Measurements from ENCODE around the gene LPP. TPM values are rescaled to one million over a fixed set of nuclear protein-coding genes. Genes with fewer than 3 reads are reported as not detected.

Gene LPP
- total RNA-seq, 4 donors from 2014 or later = 109 to 170 (median 132) TPM

DNA sequence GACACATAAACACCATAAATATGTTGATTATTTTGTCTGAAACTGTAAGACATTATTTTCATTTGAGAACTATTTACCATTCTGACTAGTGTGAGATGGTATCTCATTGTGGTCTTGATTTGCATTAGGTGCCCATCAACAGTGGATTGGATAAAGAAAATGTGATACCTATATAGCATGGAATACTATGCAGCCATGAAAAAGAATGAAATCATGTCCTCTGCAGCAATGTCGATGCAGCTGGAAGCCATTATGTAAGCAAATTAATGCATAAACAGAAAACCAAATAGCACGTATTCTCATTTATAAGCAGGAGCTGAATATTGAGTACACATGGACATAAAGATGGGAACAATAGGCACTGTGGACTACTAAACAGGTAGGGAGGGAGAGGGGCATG lies 759.1 kb downstream of the LPP start:
- Histone ChIP-seq H3K9me3 (no peaks in the 10 kb centered on the region), H3K36me3 (no peaks in the 10 kb centered on the region), H3K4me3 (no peak overlapping the region), H3K27me3 (no peaks in the 10 kb centered on the region), H3K27ac (no peak overlapping the region), H3K4me1 (peaks cover 0 to 22% (median 0%) of the 10 kb centered on the region in 4 donors)
- TF ChIP-seq, protein P1, sequence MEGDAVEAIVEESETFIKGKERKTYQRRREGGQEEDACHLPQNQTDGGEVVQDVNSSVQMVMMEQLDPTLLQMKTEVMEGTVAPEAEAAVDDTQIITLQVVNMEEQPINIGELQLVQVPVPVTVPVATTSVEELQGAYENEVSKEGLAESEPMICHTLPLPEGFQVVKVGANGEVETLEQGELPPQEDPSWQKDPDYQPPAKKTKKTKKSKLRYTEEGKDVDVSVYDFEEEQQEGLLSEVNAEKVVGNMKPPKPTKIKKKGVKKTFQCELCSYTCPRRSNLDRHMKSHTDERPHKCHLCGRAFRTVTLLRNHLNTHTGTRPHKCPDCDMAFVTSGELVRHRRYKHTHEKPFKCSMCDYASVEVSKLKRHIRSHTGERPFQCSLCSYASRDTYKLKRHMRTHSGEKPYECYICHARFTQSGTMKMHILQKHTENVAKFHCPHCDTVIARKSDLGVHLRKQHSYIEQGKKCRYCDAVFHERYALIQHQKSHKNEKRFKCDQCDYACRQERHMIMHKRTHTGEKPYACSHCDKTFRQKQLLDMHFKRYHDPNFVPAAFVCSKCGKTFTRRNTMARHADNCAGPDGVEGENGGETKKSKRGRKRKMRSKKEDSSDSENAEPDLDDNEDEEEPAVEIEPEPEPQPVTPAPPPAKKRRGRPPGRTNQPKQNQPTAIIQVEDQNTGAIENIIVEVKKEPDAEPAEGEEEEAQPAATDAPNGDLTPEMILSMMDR (IDR thresholded peaks at IDR 0.05) = no peak
- TF ChIP-seq POLR2A (IDR thresholded peaks at IDR 0.05) = no peak
- no peak for DNase-seq

DNA sequence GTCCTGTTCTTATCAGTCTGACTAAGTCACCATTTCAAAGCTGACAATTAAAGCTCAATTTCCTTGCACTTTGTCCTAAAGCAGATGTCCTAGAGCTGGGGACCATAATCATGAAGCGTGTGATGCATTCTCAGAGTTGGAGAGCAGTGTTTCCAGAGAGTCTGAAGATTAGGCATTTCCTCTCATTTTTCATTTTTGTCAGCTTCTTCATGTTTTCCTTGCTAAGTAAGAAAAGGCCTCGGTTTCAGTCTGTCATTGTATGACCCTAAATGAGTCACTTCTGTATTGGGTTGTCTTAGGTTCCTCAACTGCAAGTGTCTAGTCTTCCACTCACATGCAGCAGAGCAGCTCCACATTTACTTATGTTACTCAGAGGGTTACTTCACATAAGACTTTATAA lies 760.6 kb downstream of the LPP start:
- no peak for DNase-seq
- Histone ChIP-seq H3K36me3 (no peaks in the 10 kb centered on the region), H3K27ac (no peak overlapping the region), H3K27me3 (no peaks in the 10 kb centered on the region), H3K4me1 (peaks cover 0 to 22% (median 0%) of the 10 kb centered on the region in 4 donors), H3K4me3 (no peak overlapping the region), H3K9me3 (no peaks in the 10 kb centered on the region)
- TF ChIP-seq, protein P1 (IDR thresholded peaks at IDR 0.05) = no peak
- no peak for TF ChIP-seq POLR2A (IDR thresholded peaks at IDR 0.05)

DNA sequence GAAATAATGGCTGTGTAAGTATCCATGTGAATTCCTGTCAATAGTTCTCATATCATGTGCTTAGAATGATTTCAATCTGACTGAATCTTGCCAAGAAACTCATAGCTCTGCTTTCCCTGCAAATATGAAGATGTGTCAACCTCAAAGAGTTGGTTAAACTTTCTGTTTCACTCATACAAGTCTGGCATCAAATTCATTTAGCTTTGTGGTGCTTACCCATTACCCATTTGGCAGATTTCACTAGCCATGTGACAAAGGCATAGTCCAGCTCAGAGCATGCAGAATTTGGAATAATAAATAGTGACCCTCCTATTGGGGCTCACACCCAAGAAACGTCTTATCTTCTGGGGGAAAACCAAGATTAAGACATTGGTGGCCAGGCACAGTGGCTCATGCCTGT lies 761.2 kb downstream of the LPP start:
- DNase-seq = no peak
- Histone ChIP-seq H3K27me3 (no peaks in the 10 kb centered on the region), H3K36me3 (no peaks in the 10 kb centered on the region), H3K27ac (no peak overlapping the region), H3K4me1 (peaks cover 0 to 22% (median 0%) of the 10 kb centered on the region in 4 donors), H3K9me3 (no peaks in the 10 kb centered on the region), H3K4me3 (no peak overlapping the region)
- no peak for TF ChIP-seq POLR2A (IDR thresholded peaks at IDR 0.05)
- TF ChIP-seq, protein P1 (IDR thresholded peaks at IDR 0.05) = no peak

DNA sequence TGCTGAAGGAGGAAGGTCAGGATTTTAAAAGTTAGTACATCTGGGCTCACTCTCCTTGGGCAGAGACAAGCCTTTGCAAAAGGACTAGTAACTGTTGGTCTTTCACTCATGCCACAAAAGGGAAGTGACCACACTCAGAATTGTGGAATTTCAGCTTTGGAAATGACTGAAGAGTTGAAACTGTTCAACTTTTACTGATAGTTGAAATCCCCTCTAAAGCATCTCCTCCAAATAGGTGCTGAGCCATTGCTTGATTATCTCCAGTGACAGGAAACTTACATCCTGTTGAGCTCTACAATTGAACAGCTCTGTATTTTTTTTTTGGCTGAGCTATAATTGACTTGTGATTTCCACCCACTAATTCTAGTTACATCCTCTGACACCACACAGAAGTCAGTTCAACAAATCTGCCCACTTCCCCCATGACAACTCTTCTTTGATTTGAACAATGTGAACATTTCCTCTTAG lies 763.0 kb downstream of the LPP start:
- TF ChIP-seq, protein P1 (IDR thresholded peaks at IDR 0.05) = no peak
- TF ChIP-seq POLR2A (IDR thresholded peaks at IDR 0.05) = no peak
- H3K27ac ChIP-seq = no peak overlapping the region

DNA sequence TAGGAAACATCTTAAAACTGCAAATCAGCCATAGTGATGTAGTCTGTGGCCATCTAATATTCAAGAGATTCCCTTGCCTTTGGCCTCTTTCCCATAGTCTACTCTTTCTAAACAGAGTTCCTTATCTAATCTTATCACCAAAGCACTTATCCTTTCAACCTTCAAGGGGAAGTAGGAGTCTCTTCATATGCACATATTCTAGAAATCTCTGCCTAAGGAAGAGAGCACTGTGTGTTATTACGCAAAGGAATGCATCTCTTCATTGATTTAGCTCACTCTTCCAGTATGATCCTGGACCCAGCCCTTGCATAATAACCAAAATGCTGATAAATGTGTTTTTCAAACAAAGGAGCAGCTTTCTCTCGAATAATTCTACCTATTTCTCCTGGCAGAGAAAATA lies 764.1 kb downstream of the LPP start:
- H3K36me3 ChIP-seq = no peaks in the 10 kb centered on the region
- no peaks in the 10 kb centered on the region for H3K27me3 ChIP-seq
- no peak for DNase-seq
- peak overlapping the region in 1 of 4 donors; percentile 7 for H3K27ac ChIP-seq
- no peak for TF ChIP-seq POLR2A (IDR thresholded peaks at IDR 0.05)
- TF ChIP-seq, protein P1 (IDR thresholded peaks at IDR 0.05) = no peak
- no peak overlapping the region for H3K4me3 ChIP-seq
- no peaks in the 10 kb centered on the region for H3K9me3 ChIP-seq
- peaks cover 0 to 10% (median 0%) of the 10 kb centered on the region in 4 donors for H3K4me1 ChIP-seq

More for the DNA sequence above, 763.0 kb downstream of the LPP start:
- H3K36me3 ChIP-seq = no peaks in the 10 kb centered on the region
- no peak for DNase-seq
- H3K27me3 ChIP-seq = no peaks in the 10 kb centered on the region
- no peak overlapping the region for H3K4me3 ChIP-seq
- peaks cover 0 to 10% (median 0%) of the 10 kb centered on the region in 4 donors for H3K4me1 ChIP-seq
- no peaks in the 10 kb centered on the region for H3K9me3 ChIP-seq

DNA sequence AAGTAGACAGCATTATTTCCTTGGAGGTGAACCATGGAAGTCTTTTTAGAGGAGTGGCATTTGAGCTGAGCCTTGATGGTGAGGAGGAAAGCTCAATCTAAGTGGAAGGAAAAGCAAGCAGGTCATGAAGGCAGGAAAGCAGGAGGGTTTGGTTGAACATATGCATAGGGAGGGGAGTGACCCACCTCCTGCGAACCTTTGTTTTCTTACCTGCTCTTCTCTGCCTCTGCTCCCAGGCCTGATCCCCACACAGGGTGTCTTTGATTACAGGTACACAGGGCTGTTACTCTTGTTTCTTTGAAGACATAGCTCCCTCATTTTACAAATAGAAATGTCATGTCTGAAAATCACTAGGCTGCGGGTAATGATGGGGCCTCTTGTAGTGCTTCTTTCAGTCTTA lies 769.7 kb downstream of the LPP start:
- Histone ChIP-seq H3K4me1 (no peaks in the 10 kb centered on the region), H3K9me3 (no peaks in the 10 kb centered on the region), H3K27ac (no peak overlapping the region), H3K4me3 (no peak overlapping the region), H3K27me3 (no peaks in the 10 kb centered on the region), H3K36me3 (no peaks in the 10 kb centered on the region)
- no peak for DNase-seq
- TF ChIP-seq POLR2A (IDR thresholded peaks at IDR 0.05) = no peak
- TF ChIP-seq, protein P1 (IDR thresholded peaks at IDR 0.05) = no peak

Measured in Peyer's patch (tissue), 4 donors.